ENCODE data around the gene RBMS1. TPM values are rescaled to one million over a fixed set of nuclear protein-coding genes. Genes with fewer than 3 reads are reported as not detected.

Gene RBMS1
- total RNA-seq, 1 donor from 2014 or later: 148 TPM

DNA sequence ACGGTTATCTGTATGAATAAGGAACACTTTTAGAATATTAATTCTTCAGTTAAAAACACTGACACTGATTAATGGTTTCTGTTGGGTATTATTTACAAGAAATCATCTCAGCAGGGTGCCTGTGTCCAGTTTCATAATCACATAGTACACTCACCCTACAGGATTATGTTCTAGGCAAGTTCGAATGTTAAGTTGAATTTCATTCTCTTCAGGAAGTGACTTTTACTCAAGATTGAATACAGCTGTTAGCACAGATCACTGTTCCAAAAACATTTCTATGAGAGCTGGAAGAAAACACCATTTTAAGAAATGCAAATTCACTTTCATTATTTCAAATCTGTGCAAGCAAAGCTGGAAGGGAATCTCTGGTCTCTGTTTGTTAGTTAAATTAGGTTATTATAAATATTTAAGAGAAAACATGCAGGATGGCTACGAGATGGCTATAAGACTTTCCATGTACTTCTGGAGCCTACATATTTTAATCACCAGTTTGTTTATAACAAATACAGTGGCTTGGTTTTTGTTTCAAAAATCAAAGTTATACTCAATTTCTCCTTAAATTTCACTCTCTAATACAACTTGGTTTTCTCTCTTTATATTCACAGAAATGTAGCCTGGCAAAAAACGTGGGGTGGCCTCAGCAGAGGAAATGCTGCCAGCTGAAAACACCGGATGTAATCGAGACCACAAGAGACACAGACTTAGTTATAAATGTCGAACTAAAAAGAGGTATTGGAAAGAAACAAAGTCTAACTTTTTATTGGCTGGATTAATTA lies 65.8 kb downstream of the RBMS1 start:
- Mint-ChIP-seq H3K36me3 (ENCODE audit: low read depth, unreplicated experiment) (peaks cover 13% of the 10 kb centered on the region), H3K27me3 (ENCODE audit: low read depth, unreplicated experiment) (no peaks in the 10 kb centered on the region), H3K4me1 (ENCODE audit: low read depth, unreplicated experiment) (peaks cover 44% of the 10 kb centered on the region), H3K4me3 (ENCODE audit: unreplicated experiment) (no peak overlapping the region), H3K9me3 (ENCODE audit: unreplicated experiment) (peaks cover 6% of the 10 kb centered on the region), H3K27ac (ENCODE audit: unreplicated experiment) (no peak overlapping the region)
- no peak overlapping the region for H2AFZ ChIP-seq (ENCODE audit: low read depth, low read length)
- H3K4me1 ChIP-seq (ENCODE audit: insufficient read depth, low read length): peaks cover 16% of the 10 kb centered on the region
- no peaks in the 10 kb centered on the region for H3K36me3 ChIP-seq (ENCODE audit: insufficient read depth, low read length)
- peak overlapping the region; percentile 12 for H3K4me3 ChIP-seq (ENCODE audit: insufficient read depth, low read depth, low read length)
- FAIRE-seq (peak; percentile 29), DNase-seq (ENCODE audit: low read depth) (peak; percentile 61)
- H3K27me3 ChIP-seq (ENCODE audit: insufficient read depth, low read length): no peaks in the 10 kb centered on the region
- no peaks in the 10 kb centered on the region for H3K9me3 ChIP-seq (ENCODE audit: insufficient read depth, low read depth, low read length)
- H3K79me2 ChIP-seq (ENCODE audit: insufficient read depth, low read length): peaks cover 24% of the 10 kb centered on the region
- H4K20me1 ChIP-seq (ENCODE audit: insufficient read depth, low read length): peaks cover 2% of the 10 kb centered on the region
- peak overlapping the region; percentile 41 for H3K27ac ChIP-seq (ENCODE audit: low read depth, low read length)
- TF ChIP-seq CTCF (IDR thresholded peaks at IDR 0.05; ENCODE audit: insufficient read depth, low read depth, low read length): no peak
- no peak for TF ChIP-seq EZH2 (IDR thresholded peaks at IDR 0.05; ENCODE audit: insufficient read depth, low read length)
- peak overlapping the region; percentile 19 for H3K9ac ChIP-seq (ENCODE audit: low read length)
- peak overlapping the region; percentile 59 for H3K4me2 ChIP-seq (ENCODE audit: low read length)

- peaks cover 6% of the 10 kb centered on the region for H3K9me3 Mint-ChIP-seq (ENCODE audit: unreplicated experiment)
- H3K27ac ChIP-seq (ENCODE audit: low read depth, low read length): no peak overlapping the region
- no peak overlapping the region for H3K4me3 Mint-ChIP-seq (ENCODE audit: unreplicated experiment)
- H3K27ac Mint-ChIP-seq (ENCODE audit: unreplicated experiment): peak overlapping the region; percentile 64
- H3K36me3 Mint-ChIP-seq (ENCODE audit: low read depth, unreplicated experiment): peaks cover 17% of the 10 kb centered on the region
- H2AFZ ChIP-seq (ENCODE audit: low read depth, low read length): no peak overlapping the region
- H3K4me3 ChIP-seq (ENCODE audit: insufficient read depth, low read depth, low read length): no peak overlapping the region
- H3K4me1 Mint-ChIP-seq (ENCODE audit: low read depth, unreplicated experiment): peaks cover 47% of the 10 kb centered on the region
- H3K9me3 ChIP-seq (ENCODE audit: insufficient read depth, low read depth, low read length): no peaks in the 10 kb centered on the region
- FAIRE-seq (no peak), DNase-seq (ENCODE audit: low read depth) (no peak)
- no peaks in the 10 kb centered on the region for H3K27me3 ChIP-seq (ENCODE audit: insufficient read depth, low read length)
- peaks cover 22% of the 10 kb centered on the region for H3K79me2 ChIP-seq (ENCODE audit: insufficient read depth, low read length)
- H3K4me1 ChIP-seq (ENCODE audit: insufficient read depth, low read length): peaks cover 9% of the 10 kb centered on the region
- no peaks in the 10 kb centered on the region for H4K20me1 ChIP-seq (ENCODE audit: insufficient read depth, low read length)
- H3K9ac ChIP-seq (ENCODE audit: low read length): no peak overlapping the region
- H3K27me3 Mint-ChIP-seq (ENCODE audit: low read depth, unreplicated experiment): no peaks in the 10 kb centered on the region
- H3K4me2 ChIP-seq (ENCODE audit: low read length): no peak overlapping the region
- TF ChIP-seq CTCF (IDR thresholded peaks at IDR 0.05; ENCODE audit: insufficient read depth, low read depth, low read length) (no peak), EZH2 (IDR thresholded peaks at IDR 0.05; ENCODE audit: insufficient read depth, low read length) (no peak)
- no peaks in the 10 kb centered on the region for H3K36me3 ChIP-seq (ENCODE audit: insufficient read depth, low read length)
Observed at GRCh38 chr2:160426604-160427003, 67.0 kb downstream of the RBMS1 start.
